ENCODE data around the gene JAK3. TPM values are rescaled to one million over a fixed set of nuclear protein-coding genes. Genes with fewer than 3 reads are reported as not detected.
A peak's percentile ranks its signal among the peaks of the same experiment; 100 is the strongest.
"Not testable (repeated sequence)": the region's sequence is repeated elsewhere in the genome, so short reads cannot be mapped to it uniquely, and the experiment has no call there.

JAK3 gene
- 4.3 TPM for polyA plus RNA-seq (ENCODE audit: insufficient read length)
- long read RNA-seq, donor 1: 0 reads
- long read RNA-seq, donor 2: 0 reads
- long read RNA-seq, donor 3: 0 reads
- long read RNA-seq, donor 4: 0 reads
- long read RNA-seq, donor 5: 0 reads
- long read RNA-seq, donor 6: 0 reads
- long read RNA-seq, donor 7: 0 reads
- long read RNA-seq, donor 8, partial matches to known transcripts: 16 of 41 reads
- long read RNA-seq, donor 8, other reads (novel, unspliced or antisense): 25 of 41 reads

GRCh38 chr19:17847538-17848366 is at the start of gene JAK3:
Gene JAK3 (minus strand): TSS chr19:17847982. CDS start chr19:17844417, 3,565 bp downstream.
- DNase-seq: peak; percentile 75

DNA sequence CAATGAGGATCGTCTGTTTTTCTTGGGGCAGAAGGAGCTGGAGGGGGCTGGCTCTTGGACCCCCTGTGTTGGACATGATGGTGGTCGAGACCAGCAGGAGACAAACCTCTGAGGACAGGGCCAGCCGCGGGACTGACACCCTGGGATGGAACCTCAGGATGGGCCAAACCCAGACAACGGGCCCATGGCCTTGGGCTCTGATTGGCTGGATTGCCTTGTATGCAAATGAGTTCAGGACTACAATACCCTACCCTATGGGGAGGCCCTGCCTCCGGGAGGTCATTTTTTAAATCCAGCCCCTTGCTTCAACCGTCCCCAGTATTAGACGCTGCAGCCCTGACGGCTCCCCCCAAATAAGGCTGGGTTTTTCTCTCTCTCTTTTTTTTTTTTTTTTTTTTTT is 46.0 kb upstream of the JAK3 start:
- no peak for DNase-seq

DNA sequence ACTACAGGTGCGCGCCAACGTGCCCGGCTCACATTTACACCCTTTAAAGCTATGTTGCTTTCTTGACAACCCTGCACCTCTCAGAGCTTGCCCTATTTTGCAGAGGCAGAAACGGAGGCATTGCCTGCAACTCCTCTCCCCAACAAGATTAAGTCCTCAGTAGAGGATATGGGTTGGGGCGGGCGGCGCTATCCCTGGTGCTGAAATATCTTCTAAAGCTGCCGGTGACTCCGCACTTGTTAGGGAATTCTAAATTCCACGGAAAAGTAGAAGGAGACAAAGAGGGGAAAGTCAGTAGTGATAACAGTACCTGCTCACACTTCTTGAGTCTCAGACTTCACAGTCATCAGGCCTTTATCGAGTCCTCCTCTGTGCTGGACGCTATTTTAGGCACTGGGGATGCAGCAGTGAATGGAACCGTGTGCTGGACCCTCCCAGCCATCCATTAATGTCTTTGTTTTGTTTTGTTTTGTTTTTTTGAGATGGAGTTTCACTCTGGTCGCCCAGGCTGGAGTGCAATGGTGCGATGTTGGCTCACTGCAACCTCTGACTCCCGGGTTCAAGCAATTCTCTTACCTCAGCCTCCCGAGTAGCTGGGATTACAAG is 41.9 kb upstream of the JAK3 start:
- peak; percentile 75 for DNase-seq

DNA sequence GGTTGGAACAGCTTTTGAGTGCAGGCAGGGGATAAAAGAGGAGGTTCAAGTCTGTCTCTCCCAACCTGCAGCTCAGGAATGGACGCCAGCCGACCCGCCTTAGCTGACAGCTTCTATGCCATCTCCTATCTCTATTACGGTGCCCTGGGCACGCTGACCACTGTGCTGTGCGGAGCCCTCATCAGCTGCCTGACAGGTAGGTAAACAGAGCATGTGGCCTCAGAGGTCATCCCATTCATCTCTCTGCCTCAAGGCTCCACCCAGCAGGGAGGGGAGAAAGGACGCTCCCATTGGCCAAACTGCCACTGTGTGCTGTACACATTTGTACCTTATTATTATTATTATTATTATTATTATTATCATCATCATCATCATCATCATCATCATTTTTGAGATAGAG is 40.5 kb upstream of the JAK3 start:
- DNase-seq: no peak

GRCh38 chr19:17887221-17887620 is 39.4 kb upstream of the JAK3 start:
- DNase-seq: not testable (repeated sequence)

- no peak for DNase-seq
Measured at GRCh38 chr19:17886515-17886914, 38.7 kb upstream of the JAK3 start.

DNA sequence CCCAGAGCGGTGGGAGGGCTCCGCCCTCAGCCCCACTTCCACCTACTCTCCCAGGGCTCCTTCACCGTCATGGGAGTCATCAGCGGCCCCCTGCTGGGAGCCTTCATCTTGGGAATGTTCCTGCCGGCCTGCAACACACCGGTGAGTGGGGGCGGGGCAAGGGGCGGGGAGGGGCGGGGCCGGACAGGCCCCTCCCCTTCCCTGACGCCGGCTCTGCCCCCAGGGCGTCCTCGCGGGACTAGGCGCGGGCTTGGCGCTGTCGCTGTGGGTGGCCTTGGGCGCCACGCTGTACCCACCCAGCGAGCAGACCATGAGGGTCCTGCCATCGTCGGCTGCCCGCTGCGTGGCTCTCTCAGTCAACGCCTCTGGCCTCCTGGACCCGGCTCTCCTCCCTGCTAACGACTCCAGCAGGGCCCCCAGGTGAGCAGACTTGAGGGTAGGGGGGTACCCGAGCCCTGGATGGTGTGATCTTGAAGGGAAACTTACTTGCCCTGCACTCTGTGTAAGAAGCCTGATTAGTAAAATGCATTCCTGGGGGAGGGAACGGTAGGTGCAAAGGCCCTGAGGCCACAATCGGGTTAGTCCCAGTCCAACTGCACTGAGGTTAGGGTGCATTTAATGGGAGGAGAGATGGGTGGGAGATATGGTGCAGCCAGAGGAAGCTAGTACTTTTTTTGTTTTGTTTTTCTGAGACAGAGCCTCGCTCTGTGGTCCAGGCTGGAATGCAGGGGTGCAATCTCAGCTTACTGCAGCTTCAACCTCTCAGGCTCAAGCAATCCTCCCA is 36.0 kb upstream of the JAK3 start:
- DNase-seq: no peak

DNA sequence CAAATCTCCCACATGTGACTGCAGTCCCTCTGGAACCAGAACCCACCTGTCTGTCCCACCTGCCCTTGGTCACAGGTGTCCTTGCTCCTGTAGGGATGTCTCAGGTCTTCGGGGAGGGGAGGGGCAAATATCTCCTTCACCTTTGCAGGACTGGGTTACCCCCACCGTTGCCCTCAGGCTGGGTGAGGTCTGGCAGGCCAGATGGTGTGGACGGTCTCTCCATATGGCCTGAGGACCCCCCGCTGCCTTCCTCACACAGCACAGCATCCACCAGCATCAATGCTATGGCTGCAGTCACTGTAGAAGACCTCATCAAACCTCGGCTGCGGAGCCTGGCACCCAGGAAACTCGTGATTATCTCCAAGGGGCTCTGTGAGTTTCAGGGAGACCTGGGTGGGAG is 33.9 kb upstream of the JAK3 start:
- no peak for DNase-seq

- DNase-seq: no peak
Measured at GRCh38 chr19:17879466-17879865, 31.7 kb upstream of the JAK3 start.

- DNase-seq: no peak
Measured at GRCh38 chr19:17877696-17878095, 29.9 kb upstream of the JAK3 start.

DNA sequence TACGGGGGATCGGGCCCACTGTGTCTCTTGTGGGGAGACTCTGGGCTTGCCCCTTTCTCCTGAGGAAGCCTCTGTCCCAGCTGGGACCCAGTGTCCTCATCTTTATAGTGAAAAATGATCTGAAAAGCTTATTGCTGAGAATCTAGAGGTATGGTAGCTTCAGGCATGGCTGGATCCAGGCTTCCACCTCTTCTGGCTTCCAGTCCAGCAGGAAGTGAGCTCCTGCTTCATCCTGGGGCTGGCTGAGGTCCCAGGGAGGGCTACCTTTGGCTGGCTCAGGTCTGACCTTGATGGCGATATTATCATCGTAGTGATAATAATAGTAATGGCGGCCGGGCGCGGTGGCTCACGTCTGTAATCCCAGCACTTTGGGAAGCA is 27.0 kb upstream of the JAK3 start:
- no peak for DNase-seq

DNA sequence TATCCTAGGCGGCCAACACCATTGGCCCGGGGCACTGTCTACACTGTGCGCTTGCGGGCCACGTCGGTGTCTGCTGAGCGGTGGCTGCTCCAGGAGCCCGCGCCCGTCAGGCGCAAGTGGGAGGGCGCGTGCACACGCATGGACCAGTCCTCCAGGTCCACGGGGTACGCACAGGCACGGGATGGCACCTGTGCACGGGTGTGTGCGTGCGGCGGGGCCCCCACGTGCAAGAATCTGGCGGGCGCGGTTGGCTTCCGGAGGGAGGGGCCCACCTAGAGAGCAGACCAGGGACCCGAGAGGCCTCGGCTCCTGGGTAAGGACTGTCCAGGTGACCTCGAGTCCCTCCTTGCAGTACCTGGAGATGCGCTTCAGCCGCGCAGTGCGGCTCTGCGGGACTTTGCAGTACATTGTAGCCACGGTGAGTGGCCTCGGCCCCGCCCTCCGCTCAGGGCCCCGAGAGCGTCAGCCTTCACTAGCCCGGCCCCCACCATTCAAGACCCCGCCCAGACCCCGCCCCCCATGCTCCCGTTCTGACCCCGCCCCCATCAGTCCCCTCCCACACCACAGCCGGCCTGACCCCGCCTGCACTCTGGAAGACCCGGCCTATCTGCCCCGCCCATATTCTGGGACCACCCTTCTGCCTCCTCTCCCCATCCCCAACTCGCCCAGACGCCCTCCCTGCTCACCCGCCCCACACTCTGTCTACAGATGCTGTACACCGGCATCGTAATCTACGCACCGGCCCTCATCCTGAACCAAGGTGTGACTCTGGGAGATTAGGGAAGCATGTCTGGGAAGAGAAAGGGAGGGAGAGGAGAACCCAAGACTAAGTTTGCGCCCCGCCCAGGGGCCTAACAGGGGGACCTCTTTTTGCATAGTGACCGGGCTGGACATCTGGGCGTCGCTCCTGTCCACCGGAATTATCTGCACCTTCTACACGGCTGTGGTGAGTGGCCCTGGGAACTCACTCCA is 26.3 kb upstream of the JAK3 start:
- DNase-seq: no peak

- no peak for DNase-seq
Measured at GRCh38 chr19:17872251-17873001, 24.6 kb upstream of the JAK3 start.

GRCh38 chr19:17871878-17872250 is 24.1 kb upstream of the JAK3 start, which contains the start of gene SLC5A5:
Gene SLC5A5 (plus strand): TSS chr19:17871945. CDS start chr19:17872320, 375 bp downstream.
- DNase-seq: no peak

DNA sequence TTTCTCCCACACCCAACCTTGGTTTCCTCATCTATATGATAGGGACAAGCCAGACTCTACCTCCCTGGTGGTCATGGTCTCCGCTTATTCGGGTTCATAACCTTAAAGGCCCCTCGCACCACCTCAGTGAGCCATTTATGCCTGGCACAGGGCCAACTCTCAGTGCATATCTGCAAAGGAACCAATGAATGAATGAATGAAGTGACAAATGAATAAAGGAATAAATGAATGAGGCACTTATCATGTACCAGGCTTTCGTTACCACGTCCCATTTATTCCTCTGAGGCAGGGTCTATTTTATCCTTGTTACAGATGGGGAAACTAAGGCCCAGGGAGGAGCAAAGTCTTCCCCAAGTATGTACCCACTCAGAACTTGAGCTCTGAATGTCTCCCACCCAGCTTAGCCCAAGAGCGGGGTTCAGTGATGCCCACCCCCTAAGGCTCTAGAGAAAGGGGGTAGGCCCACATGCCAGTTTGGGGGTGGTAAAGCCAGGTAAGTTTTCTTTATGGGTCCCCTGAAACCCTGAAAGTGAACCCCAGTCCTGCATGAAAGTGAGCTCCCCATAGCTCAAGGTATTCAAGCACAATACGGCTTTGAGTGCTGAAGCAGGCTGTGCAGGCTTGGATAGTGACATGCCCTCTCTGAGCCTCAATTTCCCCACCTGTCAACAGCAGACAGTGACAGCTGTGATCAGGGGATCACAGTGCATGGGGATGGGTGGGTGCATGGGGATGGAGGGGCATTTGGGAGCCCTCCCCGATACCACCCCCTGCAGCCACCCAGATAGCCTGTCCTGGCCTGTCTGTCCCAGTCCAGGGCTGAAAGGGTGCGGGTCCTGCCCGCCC is 23.5 kb upstream of the JAK3 start:
- DNase-seq: no peak

GRCh38 chr19:17869114-17869608 is 21.4 kb upstream of the JAK3 start:
- no peak for DNase-seq

GRCh38 chr19:17868669-17869068 is 20.9 kb upstream of the JAK3 start:
- no peak for DNase-seq

DNA sequence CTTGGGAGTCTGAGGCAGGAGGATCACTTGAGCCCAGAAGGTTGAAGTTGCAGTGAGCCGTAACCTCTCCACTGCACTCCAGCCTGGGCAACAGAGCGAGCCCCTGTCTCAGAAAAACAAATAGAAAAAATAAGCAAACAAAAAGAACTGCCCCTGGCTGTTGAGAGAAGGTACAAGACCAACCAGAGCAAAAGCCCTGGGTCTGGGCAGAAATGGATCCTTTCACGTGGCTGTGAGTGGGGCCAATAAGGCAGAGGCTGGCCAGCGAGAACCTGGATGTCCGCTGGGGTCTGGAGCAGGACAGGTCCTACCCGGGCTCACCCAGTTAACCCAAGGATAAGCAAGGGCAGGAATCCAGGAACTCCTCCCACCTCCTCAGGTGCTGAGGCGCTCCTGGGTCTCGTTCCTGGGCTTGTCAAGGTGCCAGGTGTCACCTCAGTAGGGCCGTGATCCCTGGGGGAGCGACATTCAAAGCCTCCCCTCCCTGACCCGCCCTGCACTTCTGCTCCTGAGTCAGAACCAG is 19.2 kb upstream of the JAK3 start:
- no peak for DNase-seq

Measured in left kidney (tissue), 8 donors.